HG03469 (cell line): Measurements from ENCODE around the gene MSN.
"Not testable (repeated sequence)": the region's sequence is repeated elsewhere in the genome, so short reads cannot be mapped to it uniquely, and the experiment has no call there.

ENCODE experiments used
- ATAC-seq: cut with Tn5 transposase; IDR thresholded peaks from one replicate; pipeline ENCODE4 v1.9.1; 2021; ENCODE audit warnings: mild to moderate bottlenecking, moderate library complexity, moderate number of reproducible peaks; ENCODE audit not compliant: unreplicated experiment

Gene MSN

DNA sequence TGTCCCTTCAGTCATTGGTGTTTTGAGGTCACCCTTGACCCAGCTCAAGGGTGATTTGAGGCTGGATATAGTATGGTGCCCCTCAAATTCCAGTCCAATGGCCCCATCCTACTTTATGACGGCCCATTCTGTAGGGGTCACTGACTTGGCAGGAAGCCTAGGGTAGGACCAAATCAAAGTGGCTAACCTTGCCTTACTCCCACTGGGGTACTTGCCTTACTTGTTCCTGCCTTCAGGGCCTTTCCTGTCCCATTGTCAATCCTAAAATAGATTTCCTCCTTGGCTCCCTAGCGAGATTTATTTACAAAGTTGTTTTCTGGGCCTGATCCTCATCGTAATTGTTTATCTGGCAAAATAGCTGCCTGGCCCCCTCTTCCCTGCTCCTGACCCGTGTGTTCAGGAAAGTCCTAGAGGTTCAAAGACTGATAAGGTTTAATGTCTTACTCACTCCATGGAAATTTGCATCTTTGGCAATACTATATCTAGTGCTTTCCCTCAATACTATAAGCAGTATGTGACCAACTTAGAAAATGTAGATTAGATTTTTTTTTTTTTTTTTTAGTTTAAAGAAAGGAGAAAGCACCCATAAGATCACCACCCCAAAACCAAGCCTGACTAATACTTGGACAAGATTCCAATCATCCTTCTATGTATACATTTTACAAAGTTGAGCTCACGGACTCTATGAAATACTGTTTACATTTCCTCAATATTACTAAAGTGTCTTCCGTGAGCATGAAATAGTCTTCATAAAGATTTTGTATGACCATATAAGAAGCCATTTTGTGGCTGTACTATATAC is 44.8 kb downstream of the MSN start:
- no peak for ATAC-seq

- no peak for ATAC-seq
These were observed 51.1 kb downstream of the MSN start for GRCh38 chrX:65718538-65718937.

DNA sequence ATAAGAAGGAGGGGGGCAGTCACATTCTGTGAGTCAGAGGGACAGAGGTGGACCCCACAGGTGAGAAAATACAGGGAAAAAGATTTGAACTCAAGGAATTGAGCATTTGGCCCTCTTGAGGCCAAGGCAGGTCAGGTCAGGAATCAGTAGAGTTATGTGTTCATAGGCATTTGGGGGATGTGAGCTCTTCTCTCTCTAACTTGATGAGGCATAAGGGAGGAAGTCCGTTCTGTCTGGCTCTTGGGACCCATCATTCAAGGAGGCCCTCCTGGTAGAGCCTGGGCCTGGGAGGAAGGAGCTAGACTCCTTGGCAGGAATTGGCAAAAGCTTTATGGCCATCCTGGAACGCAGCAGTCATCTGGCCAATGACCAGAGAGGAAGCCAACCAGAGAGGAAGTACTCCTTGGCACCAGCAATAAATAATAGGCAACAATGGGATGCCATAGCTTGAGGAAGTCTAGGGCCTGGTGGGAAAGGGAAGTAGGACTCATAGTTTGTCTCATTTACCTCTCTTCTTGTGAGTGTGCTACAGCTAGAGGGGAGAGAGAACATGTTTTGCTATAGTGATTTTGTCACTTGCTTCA is 53.0 kb downstream of the MSN start:
- ATAC-seq = no peak

GRCh38 chrX:65723706-65724105 is 56.3 kb downstream of the MSN start:
- peak; percentile 79 for ATAC-seq

- ATAC-seq = no peak
These were observed 59.3 kb downstream of the MSN start for GRCh38 chrX:65726715-65727114.

DNA sequence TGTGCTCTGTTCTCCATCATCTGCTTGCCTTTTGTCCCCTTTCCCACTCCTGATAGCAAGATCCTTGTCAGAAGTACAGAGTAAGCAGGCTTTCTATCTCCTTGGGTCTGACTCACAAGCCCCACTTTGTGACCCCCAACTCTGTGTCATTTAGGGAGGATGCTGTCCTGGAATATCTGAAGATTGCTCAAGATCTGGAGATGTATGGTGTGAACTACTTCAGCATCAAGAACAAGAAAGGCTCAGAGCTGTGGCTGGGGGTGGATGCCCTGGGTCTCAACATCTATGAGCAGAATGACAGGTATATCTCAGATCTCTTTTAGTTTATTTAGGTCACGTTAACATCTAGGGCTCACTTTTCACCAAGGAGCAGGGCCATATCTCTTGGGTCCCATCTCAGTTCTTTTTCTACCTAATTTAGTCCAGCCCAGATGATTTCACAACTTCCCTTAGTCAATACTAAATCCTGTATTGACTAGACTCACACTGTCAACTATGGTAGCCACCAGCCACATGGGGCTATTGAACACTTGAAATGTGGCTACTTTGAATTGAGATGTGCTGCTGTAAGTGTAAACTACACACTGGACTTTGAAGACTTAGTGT is 64.3 kb downstream of the MSN start:
- ATAC-seq = no peak

DNA sequence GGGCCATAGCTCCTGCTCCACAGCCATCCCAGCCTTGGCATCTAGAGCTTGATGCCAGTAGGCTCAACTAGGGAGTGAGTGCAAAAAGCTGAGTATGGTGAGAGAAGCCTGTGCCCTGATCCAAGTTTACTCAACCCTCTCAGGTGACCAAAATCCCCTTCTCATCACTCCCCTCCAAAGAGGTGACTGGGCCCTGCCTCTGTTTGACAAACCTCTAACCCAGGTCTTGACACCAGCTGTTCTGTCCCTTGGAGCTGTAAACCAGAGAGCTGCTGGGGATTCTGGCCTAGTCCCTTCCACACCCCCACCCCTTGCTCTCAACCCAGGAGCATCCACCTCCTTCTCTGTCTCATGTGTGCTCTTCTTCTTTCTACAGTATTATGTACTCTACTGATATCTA is 73.5 kb downstream of the MSN start:
- ATAC-seq = no peak

DNA sequence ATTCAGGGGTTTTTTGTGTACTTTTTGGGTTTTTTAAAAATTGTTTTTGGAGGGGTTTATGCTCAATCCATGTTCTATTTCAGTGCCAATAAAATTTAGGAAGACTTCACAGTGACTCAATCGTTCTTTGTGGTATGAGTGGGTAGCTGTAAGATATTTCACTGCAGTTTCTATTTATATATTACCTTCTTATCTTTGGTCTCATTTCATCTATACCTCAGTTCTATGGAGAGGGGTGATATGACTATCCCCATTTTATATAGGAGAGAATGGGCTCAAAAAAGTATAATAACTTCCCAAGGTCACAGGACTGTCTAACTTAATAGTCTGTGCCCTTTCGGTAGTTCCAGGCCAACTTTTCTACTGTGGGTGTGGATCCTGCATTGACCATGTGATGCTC is 74.4 kb downstream of the MSN start:
- no peak for ATAC-seq

- no peak for ATAC-seq
These were observed 77.5 kb downstream of the MSN start for GRCh38 chrX:65744965-65745364.

GRCh38 chrX:65745427-65745826 is 78.0 kb downstream of the MSN start:
- no peak for ATAC-seq

- ATAC-seq = no peak
These were observed 78.5 kb downstream of the MSN start for GRCh38 chrX:65745992-65746391.

GRCh38 chrX:65750674-65751469 is 83.4 kb downstream of the MSN start:
- ATAC-seq = peak; percentile 79

DNA sequence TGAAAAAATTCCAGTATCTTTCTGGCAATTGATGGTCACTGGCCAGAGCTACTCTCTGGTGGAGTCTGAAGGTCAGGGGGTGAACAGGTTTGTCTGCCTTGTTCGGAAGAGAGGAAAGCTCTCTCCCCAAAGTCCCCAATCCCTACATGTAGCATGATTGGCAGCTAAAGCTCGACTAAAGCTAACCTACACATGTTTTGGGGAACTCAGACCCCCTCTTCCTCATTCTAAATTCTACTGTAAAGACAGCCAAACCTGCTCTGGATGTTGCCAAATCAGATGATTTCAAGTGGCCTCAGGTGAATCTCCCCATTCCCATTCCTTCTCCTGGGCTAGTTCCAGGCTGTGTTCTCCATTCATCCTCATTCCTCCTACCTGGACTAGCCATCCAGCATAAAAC is 84.1 kb downstream of the MSN start:
- no peak for ATAC-seq

- no peak for ATAC-seq
These were observed 84.8 kb downstream of the MSN start for GRCh38 chrX:65752294-65752693.

DNA sequence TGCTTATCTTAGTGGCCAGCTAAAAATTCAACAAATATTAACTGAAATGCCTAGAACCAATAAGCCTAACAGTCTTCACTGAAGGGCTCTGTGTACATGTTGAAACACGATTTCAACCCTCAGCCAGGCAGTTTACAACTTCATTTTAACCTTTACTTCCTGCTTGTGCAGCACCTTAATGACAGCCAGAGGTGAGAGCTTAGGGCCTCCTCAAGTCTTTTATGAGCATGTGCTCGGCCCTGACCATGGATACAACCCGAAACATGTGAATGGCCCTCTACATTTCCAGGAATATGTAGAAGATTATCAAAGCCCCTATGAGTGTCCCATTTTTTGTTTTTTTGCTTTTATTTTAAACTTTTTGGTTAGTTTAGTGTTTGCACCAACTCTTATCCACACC is 88.3 kb downstream of the MSN start:
- no peak for ATAC-seq

- no peak for ATAC-seq
These were observed 90.5 kb downstream of the MSN start for GRCh38 chrX:65757943-65758342.

- ATAC-seq = no peak
These were observed 91.1 kb downstream of the MSN start for GRCh38 chrX:65758505-65758904.

DNA sequence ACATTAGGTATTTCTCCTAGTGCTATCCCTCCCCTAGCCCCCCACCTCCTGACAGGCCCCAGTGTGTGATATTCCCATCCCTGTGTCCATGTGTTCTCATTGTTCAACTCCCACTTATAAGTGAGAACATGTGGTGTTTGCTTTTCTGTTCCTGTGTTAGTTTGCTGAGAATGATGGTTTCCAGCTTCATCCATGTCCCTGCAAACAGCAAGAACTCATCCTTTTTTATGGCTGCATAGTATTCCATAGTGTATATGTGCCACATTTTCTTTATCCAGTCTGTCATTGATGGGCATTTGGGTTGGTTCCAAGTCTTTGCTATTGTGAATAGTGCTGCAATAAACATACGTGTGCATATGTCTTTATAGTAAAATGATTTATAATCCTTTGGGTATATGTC is 92.1 kb downstream of the MSN start:
- not testable (repeated sequence) for ATAC-seq

- no peak for ATAC-seq
These were observed 102.3 kb downstream of the MSN start for GRCh38 chrX:65769564-65770292.

DNA sequence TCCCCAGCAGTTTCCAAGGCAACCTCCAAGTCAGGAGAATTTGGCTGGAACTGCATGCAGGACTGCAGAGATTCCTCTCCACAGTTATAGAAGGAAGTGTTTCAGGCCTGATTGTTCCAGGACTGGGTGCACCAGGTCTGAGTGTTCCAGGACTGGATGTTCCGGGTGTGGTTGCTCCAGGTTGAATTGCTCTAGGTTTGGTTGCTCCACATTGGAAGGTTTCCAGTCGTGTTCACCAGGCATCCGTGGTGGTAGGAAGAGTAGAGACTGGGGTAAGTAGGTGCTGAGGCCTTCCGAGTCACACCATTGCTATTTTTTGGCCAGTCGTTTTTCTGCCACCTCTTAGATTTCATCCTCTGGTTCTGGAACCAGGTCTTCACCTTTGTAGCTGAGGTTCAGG is 105.4 kb downstream of the MSN start:
- no peak for ATAC-seq

- ATAC-seq = no peak
These were observed 114.4 kb downstream of the MSN start for GRCh38 chrX:65781845-65782244.
